HepG2 (cell line): ENCODE results near the gene CCDC18. TPM values are rescaled to one million over a fixed set of nuclear protein-coding genes. Genes with fewer than 3 reads are reported as not detected.
A peak's percentile ranks its signal among the peaks of the same experiment; 100 is the strongest.

ENCODE experiments used
- ATAC-seq: fragments of 200-7000 bp; cut with Tn5 transposase; 3 replicates; pipeline ENCODE4 v1.9.1; 2020; ENCODE audit warnings: mild to moderate bottlenecking, moderate library complexity
- BruUV-seq: library from RNA; stranded (reverse); fragments of 400-500 nt; replicated peaks from 2 replicates; lab custom pipeline; 2021; lab: Mats Ljungman, UMichigan
- CTCF ChIA-PET: fragments of 300-600 bp; formaldehyde crosslinking; extraction: SDS; loops from one replicate; lab custom pipeline; 2021; ENCODE audit warnings: low total read pairs, inconsistent platforms, low intra/inter-chr PET ratio; lab: Yijun Ruan, JAX
- POLR2A ChIA-PET: fragments of 350-600 bp; sonication (Branson Sonifier 250); formaldehyde crosslinking; loops from one replicate; lab custom pipeline; 2020; ENCODE audit warnings: antibody characterized with exemption, inconsistent platforms; lab: Yijun Ruan, JAX
- DNase-seq: peaks from one replicate; pipeline ENCODE4 v3.0.0-alpha.2; 2015; ENCODE audit warnings: low spot score
- FAIRE-seq: peaks from 3 replicates; lab custom pipeline; 2011; peaks lifted over from hg19 to GRCh38; lab: Jason Lieb, UNC
- H2AFZ ChIP-seq: one replicate; pipeline ENCODE4 v1.6.1; 2011; ENCODE audit warnings: low read length, inconsistent platforms
- H3K27ac ChIP-seq: fragments of 300-600 bp; 3 replicates; pipeline ENCODE4 v1.8.0; 2011; ENCODE audit warnings: mixed run types, mild to moderate bottlenecking, mixed read lengths, low read length, inconsistent platforms; ENCODE audit not compliant: insufficient read depth; ENCODE audit errors: extremely low read length
- H3K27me3 ChIP-seq, 2 experiments: fragments of 200-600 bp in 1 of 2; 2 replicates in 1 of 2; 3 replicates in 1 of 2; pipeline versions ENCODE4 v1.6.0 to v1.8.0; 2011; ENCODE audit warnings: low read length in 2 of 2, mild to moderate bottlenecking in 2 of 2, moderate library complexity in 2 of 2, inconsistent platforms in 1 of 2; ENCODE audit not compliant: insufficient read depth in 2 of 2, control insufficient read depth in 1 of 2
- H3K36me3 ChIP-seq, 2 experiments: fragments of 200-600 bp in 1 of 2; replicated peaks in 1 of 2; 2 replicates in 1 of 2; 3 replicates in 1 of 2; pipeline versions ENCODE4 v1.5.1 to v1.8.0; 2011; ENCODE audit warnings: low read length in 2 of 2, inconsistent platforms in 1 of 2; ENCODE audit not compliant: insufficient read depth in 2 of 2, control insufficient read depth in 1 of 2
- H3K4me1 ChIP-seq: 2 replicates; pipeline ENCODE4 v1.5.1; 2012; ENCODE audit warnings: low read length, inconsistent platforms; ENCODE audit not compliant: insufficient read depth
- H3K4me2 ChIP-seq: 2 replicates; pipeline ENCODE4 v1.6.0; 2011; ENCODE audit warnings: low read depth, low read length, inconsistent platforms
- H3K4me3 ChIP-seq, 3 experiments: fragments of 200-600 bp in 1 of 3; sonication (generic), shearing (Covaris generic) in 1 of 3; replicated peaks in 1 of 3; 2 replicates each; pipeline ENCODE4 v1.5.1; 2011 to 2016; ENCODE audit warnings: low read length in 3 of 3, inconsistent platforms in 2 of 3, low read depth in 2 of 3, mild to moderate bottlenecking in 2 of 3, control low read depth in 1 of 3, mixed read lengths in 1 of 3; ENCODE audit not compliant: insufficient read depth in 1 of 3
- H3K79me2 ChIP-seq: one replicate; pipeline ENCODE4 v1.6.1; 2011; ENCODE audit warnings: low read length, inconsistent platforms; ENCODE audit not compliant: insufficient read depth
- H3K9ac ChIP-seq: 2 replicates; pipeline ENCODE4 v1.6.0; 2011; ENCODE audit warnings: mild to moderate bottlenecking, low read depth, low read length, inconsistent platforms; ENCODE audit not compliant: insufficient read depth
- H3K9me3 ChIP-seq: 2 replicates; pipeline ENCODE4 v1.5.1; 2012; ENCODE audit warnings: mild to moderate bottlenecking, low read length
- H4K20me1 ChIP-seq: 2 replicates; pipeline ENCODE4 v1.6.0; 2011; ENCODE audit warnings: inconsistent platforms, mild to moderate bottlenecking, low read length, moderate library complexity; ENCODE audit not compliant: insufficient read depth
- FOSL2 ChIP-seq: sonication (generic); formaldehyde crosslinking; IDR thresholded peaks from 2 replicates; pipeline ENCODE4 v1.4.0; 2020; ENCODE audit warnings: missing genetic modification reagents
- GATAD1 ChIP-seq: IDR thresholded peaks from 2 replicates; pipeline ENCODE4 v1.6.1; 2016; ENCODE audit warnings: missing genetic modification reagents, missing compliant biosample characterization
- HINFP ChIP-seq: sonication (generic); formaldehyde crosslinking; IDR thresholded peaks from 2 replicates; pipeline ENCODE4 v1.4.0; 2020; ENCODE audit warnings: low read depth, mild to moderate bottlenecking, missing genetic modification reagents
- KDM6A ChIP-seq: IDR thresholded peaks from 2 replicates; pipeline ENCODE4 v1.6.1; 2016; ENCODE audit warnings: low read depth
- ZNF121 ChIP-seq: sonication (generic); formaldehyde crosslinking; IDR thresholded peaks from 2 replicates; pipeline ENCODE4 v1.5.0; 2020; ENCODE audit warnings: mild to moderate bottlenecking, missing genetic modification reagents
- ZNF276 ChIP-seq: sonication (generic); formaldehyde crosslinking; IDR thresholded peaks from 2 replicates; pipeline ENCODE4 v1.4.0; 2020; ENCODE audit warnings: mild to moderate bottlenecking, low read depth, missing genetic modification reagents
- ZNF496 ChIP-seq: sonication (generic); formaldehyde crosslinking; IDR thresholded peaks from 2 replicates; pipeline ENCODE4 v1.8.1; 2023; ENCODE audit warnings: mild to moderate bottlenecking, moderate library complexity, missing genetic modification reagents; ENCODE audit not compliant: insufficient replicate concordance
- ZNF674 ChIP-seq: sonication (generic); formaldehyde crosslinking; IDR thresholded peaks from 2 replicates; pipeline ENCODE4 v1.5.0; 2020; ENCODE audit warnings: low read depth, mild to moderate bottlenecking, missing genetic modification reagents
- ZNF777 ChIP-seq: sonication (generic); formaldehyde crosslinking; IDR thresholded peaks from 2 replicates; pipeline ENCODE4 v1.4.0; 2020; ENCODE audit warnings: missing genetic modification reagents
- ZNF878 ChIP-seq: sonication (generic); formaldehyde crosslinking; IDR thresholded peaks from 2 replicates; pipeline ENCODE4 v1.8.1; 2023; ENCODE audit warnings: mild to moderate bottlenecking, missing genetic modification reagents, moderate library complexity
- WGBS: methylation state at CpG from one replicate; pipeline ENCODE4 v1.1.6; 2017; ENCODE audit warnings: low lambda C conversion rate; 5-methylcytosine and 5-hydroxymethylcytosine counted together
- in situ Hi-C: cut with HindIII; loops from 2 replicates; pipeline ENCODE4 v1.10.0; 2017; ENCODE audit warnings: low pct_unique_long_range_greater_than_20kb; ENCODE audit not compliant: extremely low pct_ligation_motif_present
- intact Hi-C: fragments of 100-400 bp; cut with micrococcal nuclease; formaldehyde crosslinking; loops from one replicate; pipeline ENCODE4 v1.10.0; 2022; ENCODE audit not compliant: unreplicated experiment
- polyA plus RNA-seq, 8 experiments: library from polyadenylated mRNA; depleted of rRNA in 3 of 8; stranded (reverse) in 7 of 8; unstranded in 1 of 8; fragments of >200 nt; fragmentation: Illumina TruSeq in 4 of 8; extraction: Trizol in 4 of 8; gene quantifications; 2 replicates each; pipeline versions ENCODE4 v1.2.1 to v1.2.3, GENCODE V29; 2011 to 2016; ENCODE audit warnings: low read depth in 4 of 8, missing spikeins in 1 of 8, mixed read lengths in 1 of 8; ENCODE audit not compliant: insufficient read depth in 1 of 8
- total RNA-seq, 5 experiments: library from RNA; depleted of rRNA; stranded (reverse); fragments of >200 nt; fragmentation: Illumina TruSeq; extraction: Trizol; gene quantifications; 2 replicates each; pipeline ENCODE4 v1.2.3, GENCODE V29; 2016; ENCODE audit warnings: low read depth in 1 of 5
- TF ChIP-seq, protein P1 (sequence below): sonication (generic); formaldehyde crosslinking; IDR thresholded peaks from 2 replicates; pipeline ENCODE4 v1.4.0; 2020; ENCODE audit warnings: missing genetic modification reagents; ENCODE audit errors: not compliant biosample characterization
- TF ChIP-seq, protein P2 (sequence below): sonication (generic); formaldehyde crosslinking; IDR thresholded peaks from 2 replicates; pipeline ENCODE4 v1.9.0; 2022; ENCODE audit warnings: missing genetic modification reagents, mild to moderate bottlenecking, borderline replicate concordance

CCDC18 gene
- total and polyA plus RNA-seq, 2 of the 13 experiments (the other 11 are each of a cell fraction or from before 2014, with no cell fraction given), result 1.9 to 18.4 TPM

DNA sequence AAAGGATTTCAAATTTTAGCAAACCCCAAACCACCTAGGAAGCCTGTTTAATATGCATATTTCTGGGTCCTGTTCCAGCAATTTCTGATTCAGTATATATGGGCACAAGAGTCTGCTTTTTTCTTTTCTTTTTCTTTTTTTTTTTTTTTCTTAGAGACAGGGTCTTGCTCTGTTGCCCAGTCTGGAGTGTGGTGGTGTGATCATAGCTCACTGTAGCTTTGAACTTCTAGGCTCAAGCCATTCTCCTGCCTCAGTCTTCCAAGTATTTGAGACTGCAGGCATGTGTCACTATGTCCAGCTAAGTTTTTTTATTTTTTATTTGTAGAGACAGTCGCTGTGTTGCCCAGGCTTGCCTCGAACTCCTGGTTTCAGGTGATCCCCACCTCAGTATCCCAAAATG, 34.8 kb downstream of the CCDC18 start:
- no peak for ATAC-seq
- no peak overlapping the region for H2AFZ ChIP-seq
- intact Hi-C loops, result no loop called here
- no peaks in the 10 kb centered on the region for H3K4me1 ChIP-seq
- H3K79me2 ChIP-seq, result no peaks in the 10 kb centered on the region
- H3K36me3 ChIP-seq, result peaks cover 0 to 10% of the 10 kb centered on the region in 2 experiments; a peak in 1 of 5 replicates
- no peaks in the 10 kb centered on the region for H4K20me1 ChIP-seq
- TF ChIP-seq, protein P1, sequence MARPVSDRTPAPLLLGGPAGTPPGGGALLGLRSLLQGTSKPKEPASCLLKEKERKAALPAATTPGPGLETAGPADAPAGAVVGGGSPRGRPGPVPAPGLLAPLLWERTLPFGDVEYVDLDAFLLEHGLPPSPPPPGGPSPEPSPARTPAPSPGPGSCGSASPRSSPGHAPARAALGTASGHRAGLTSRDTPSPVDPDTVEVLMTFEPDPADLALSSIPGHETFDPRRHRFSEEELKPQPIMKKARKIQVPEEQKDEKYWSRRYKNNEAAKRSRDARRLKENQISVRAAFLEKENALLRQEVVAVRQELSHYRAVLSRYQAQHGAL, result no peak
- TF ChIP-seq HINFP (CRISPR knock-in tag) (no peak), ZNF121 (CRISPR knock-in tag) (0 out of 2 replicates have a peak, but pooled peaks have one; percentile 34)
- TF ChIP-seq, all 625 proteins: peak for 1
- FAIRE-seq, result no peak
- H3K4me3 ChIP-seq, result no peak overlapping the region
- no peak for DNase-seq
- no peak overlapping the region for H3K27ac ChIP-seq
- no peak overlapping the region for H3K4me2 ChIP-seq
- in situ Hi-C loops, result no loop called here
- CTCF ChIA-PET, result no interaction called here
- WGBS, result 95% methylated on average over 2 of the region's 2 CpGs
- H3K27me3 ChIP-seq, result no peaks in the 10 kb centered on the region
- no TSS peak for BruUV-seq
- POLR2A ChIA-PET, result no interaction called here
- H3K9me3 ChIP-seq, result no peaks in the 10 kb centered on the region
- H3K9ac ChIP-seq, result no peak overlapping the region

GRCh38 chr1:93219443-93219842, 38.9 kb downstream of the CCDC18 start:
- no peak for ATAC-seq
- Histone ChIP-seq H3K36me3 (0 out of 5 replicates have a peak, but pooled peaks cover 0 to 5% of the 10 kb centered on the region in 2 experiments), H3K4me1 (peaks cover 28% of the 10 kb centered on the region), H3K9ac (no peak overlapping the region), H3K27ac (no peak overlapping the region), H3K79me2 (no peaks in the 10 kb centered on the region), H3K4me3 (no peak overlapping the region), H3K9me3 (no peaks in the 10 kb centered on the region), H3K4me2 (no peak overlapping the region), H4K20me1 (no peaks in the 10 kb centered on the region), H3K27me3 (no peaks in the 10 kb centered on the region), H2AFZ (no peak overlapping the region)
- FAIRE-seq, result no peak
- intact Hi-C loops, result no loop called here
- DNase-seq, result no peak
- BruUV-seq, result no TSS peak
- POLR2A ChIA-PET, result no interaction called here
- CTCF ChIA-PET, result no interaction called here
- in situ Hi-C loops, result no loop called here
- 90% methylated on average over 6 of the region's 6 CpGs for WGBS
- TF ChIP-seq, protein P2, sequence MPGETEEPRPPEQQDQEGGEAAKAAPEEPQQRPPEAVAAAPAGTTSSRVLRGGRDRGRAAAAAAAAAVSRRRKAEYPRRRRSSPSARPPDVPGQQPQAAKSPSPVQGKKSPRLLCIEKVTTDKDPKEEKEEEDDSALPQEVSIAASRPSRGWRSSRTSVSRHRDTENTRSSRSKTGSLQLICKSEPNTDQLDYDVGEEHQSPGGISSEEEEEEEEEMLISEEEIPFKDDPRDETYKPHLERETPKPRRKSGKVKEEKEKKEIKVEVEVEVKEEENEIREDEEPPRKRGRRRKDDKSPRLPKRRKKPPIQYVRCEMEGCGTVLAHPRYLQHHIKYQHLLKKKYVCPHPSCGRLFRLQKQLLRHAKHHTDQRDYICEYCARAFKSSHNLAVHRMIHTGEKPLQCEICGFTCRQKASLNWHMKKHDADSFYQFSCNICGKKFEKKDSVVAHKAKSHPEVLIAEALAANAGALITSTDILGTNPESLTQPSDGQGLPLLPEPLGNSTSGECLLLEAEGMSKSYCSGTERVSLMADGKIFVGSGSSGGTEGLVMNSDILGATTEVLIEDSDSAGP (CRISPR knock-in tag), result no peak
- TF ChIP-seq GATAD1 (CRISPR knock-in tag) (no peak), ZNF777 (CRISPR knock-in tag) (no peak), FOSL2 (no peak), ZNF674 (no peak), KDM6A (CRISPR knock-in tag) (no peak), ZNF878 (no peak), ZNF496 (CRISPR knock-in tag) (no peak), ZNF276 (CRISPR knock-in tag) (no peak)
